Measurements from ENCODE around the gene ACAP3. TPM values are rescaled to one million over a fixed set of nuclear protein-coding genes. Genes with fewer than 3 reads are reported as not detected.

ACAP3 gene
- total and polyA plus RNA-seq, 4 donors: 2.7 to 24.8 (median 15.0) TPM

DNA sequence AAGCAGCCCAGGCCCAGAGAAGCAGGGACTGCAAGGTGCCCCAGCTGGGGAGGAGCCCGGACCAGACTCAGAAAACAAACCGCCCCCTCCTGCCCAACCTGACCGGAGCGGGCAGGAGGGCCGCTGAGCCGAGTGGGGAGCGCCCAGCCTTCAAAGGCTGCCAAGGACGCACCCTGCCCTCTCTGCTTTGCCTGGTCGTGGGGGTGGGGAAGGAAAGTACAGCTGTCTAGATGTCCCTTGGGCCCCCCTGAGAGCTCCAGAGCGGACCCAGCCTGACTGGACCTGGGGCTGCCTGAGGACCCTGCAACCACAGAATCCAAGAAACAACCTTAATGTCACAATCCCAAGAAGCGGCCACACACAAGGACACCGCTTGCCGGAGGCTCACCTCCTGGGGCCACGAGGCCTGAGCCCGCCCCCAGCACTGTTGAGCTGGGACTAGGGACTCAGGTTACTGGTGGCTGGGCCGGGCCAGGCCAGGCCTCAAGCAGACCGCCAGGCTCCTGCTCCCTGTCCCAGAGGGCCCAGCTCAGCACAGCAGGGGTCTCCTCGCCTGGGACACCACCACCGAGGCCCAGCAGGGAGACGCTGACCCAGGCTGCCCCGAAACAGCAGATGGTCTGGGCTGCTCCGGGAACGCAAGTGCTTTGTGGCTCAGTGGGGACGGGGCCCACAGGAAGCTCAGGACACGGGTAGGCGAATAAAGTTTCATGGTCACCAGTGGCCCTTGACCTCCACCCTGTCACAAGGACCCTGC, 40.1 kb upstream of the ACAP3 start (continued):
- TF ChIP-seq, protein P1, sequence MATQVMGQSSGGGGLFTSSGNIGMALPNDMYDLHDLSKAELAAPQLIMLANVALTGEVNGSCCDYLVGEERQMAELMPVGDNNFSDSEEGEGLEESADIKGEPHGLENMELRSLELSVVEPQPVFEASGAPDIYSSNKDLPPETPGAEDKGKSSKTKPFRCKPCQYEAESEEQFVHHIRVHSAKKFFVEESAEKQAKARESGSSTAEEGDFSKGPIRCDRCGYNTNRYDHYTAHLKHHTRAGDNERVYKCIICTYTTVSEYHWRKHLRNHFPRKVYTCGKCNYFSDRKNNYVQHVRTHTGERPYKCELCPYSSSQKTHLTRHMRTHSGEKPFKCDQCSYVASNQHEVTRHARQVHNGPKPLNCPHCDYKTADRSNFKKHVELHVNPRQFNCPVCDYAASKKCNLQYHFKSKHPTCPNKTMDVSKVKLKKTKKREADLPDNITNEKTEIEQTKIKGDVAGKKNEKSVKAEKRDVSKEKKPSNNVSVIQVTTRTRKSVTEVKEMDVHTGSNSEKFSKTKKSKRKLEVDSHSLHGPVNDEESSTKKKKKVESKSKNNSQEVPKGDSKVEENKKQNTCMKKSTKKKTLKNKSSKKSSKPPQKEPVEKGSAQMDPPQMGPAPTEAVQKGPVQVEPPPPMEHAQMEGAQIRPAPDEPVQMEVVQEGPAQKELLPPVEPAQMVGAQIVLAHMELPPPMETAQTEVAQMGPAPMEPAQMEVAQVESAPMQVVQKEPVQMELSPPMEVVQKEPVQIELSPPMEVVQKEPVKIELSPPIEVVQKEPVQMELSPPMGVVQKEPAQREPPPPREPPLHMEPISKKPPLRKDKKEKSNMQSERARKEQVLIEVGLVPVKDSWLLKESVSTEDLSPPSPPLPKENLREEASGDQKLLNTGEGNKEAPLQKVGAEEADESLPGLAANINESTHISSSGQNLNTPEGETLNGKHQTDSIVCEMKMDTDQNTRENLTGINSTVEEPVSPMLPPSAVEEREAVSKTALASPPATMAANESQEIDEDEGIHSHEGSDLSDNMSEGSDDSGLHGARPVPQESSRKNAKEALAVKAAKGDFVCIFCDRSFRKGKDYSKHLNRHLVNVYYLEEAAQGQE (IDR thresholded peaks at IDR 0.05): no peak
- TF ChIP-seq, protein P2, sequence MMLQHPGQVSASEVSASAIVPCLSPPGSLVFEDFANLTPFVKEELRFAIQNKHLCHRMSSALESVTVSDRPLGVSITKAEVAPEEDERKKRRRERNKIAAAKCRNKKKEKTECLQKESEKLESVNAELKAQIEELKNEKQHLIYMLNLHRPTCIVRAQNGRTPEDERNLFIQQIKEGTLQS (IDR thresholded peaks at IDR 0.05): no peak
- no peak for TF ChIP-seq FOXA1 (IDR thresholded peaks at IDR 0.05)

DNA sequence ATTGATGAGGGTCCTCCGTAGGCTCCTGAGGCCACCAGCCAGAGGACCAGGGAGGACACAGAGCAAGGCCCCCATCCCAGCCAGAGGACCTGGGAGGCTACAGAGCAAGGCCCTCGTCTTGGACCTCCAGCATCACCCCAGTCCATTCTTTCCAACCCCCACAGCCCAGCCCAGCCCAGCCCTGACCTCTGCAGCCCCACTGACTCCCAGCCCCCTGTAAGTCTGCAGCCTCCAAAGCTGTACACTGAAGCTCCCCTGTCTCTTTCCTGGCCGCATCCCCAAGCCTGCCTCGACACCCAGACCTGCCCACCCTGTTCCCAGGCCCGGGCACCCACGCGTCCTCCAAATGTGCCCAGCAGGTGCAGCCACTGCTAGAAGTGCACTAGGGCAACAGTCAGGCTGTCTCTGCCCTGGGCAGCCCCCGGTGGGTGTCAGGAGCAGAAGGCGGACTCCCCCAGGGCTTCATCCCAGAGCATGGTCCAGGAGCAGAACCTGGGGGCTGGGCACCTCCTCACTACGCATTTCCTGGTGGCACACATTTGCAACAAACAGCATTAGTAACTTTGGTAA, 39.4 kb upstream of the ACAP3 start:
- H3K9me3 ChIP-seq (ENCODE audit: control insufficient read depth in 4 of 4, low read length in 3 of 4): no peaks in the 10 kb centered on the region
- TF ChIP-seq TAF1 (conservative IDR thresholded peaks at IDR 0.05) (no peak), RAD21 (IDR thresholded peaks at IDR 0.05) (no peak)
- TF ChIP-seq, protein P2 (IDR thresholded peaks at IDR 0.05): no peak
- H3K9ac ChIP-seq (ENCODE audit: low read depth in 1 of 2, low read length in 2 of 2): peak overlapping the region in 1 of 2 donors; percentile 28
- H3K36me3 ChIP-seq (ENCODE audit: control insufficient read depth in 4 of 4, insufficient read depth in 3 of 4, low read depth in 1 of 4, low read length in 3 of 4): no peaks in the 10 kb centered on the region
- peak overlapping the region in 2 of 3 donors; percentile 39 to 94 for H3K4me3 ChIP-seq (ENCODE audit: low read depth in 1 of 3, low read length in 3 of 3)
- peak overlapping the region; percentile 47 to 64 for H3K27ac ChIP-seq (ENCODE audit: low read depth in 1 of 2, low read length in 2 of 2)
- 70% methylated on average over 10 of the region's 10 CpGs for WGBS
- H3K27me3 ChIP-seq (ENCODE audit: control insufficient read depth in 4 of 4, insufficient read depth in 4 of 4, low read length in 3 of 4): no peaks in the 10 kb centered on the region
- DNase-seq (ENCODE audit: low spot score): no peak
- H3K4me1 ChIP-seq (ENCODE audit: control insufficient read depth in 4 of 4, insufficient read depth in 4 of 4, low read length in 3 of 4): peaks cover 34 to 64% (median 53%) of the 10 kb centered on the region in 4 donors

DNA sequence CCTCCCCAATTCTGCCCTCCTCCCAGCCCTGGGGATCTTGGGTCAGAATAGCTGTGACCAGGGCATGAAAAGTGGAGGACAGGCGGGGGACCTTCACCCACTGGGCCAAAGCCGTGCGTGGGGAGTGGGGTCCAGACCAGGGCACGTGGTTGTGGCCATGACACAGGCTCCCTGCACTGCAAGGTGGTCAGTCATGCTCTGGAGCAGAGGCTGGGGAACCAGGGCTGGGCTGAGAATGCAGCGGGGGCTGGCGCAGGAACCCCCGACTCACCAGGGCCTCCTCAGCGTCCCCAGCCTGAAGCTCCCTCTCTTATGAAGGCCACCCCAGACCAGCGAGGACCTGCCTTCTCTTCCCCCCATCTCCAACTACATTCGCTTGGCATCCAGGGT, 38.8 kb upstream of the ACAP3 start:
- Histone ChIP-seq H3K4me3 (ENCODE audit: low read depth in 1 of 3, low read length in 3 of 3) (peak overlapping the region in 1 of 3 donors; percentile 2), H3K36me3 (ENCODE audit: control insufficient read depth in 4 of 4, insufficient read depth in 3 of 4, low read depth in 1 of 4, low read length in 3 of 4) (peaks cover 0 to 1% (median 0%) of the 10 kb centered on the region in 4 donors), H3K9ac (ENCODE audit: low read depth in 1 of 2, low read length in 2 of 2) (peak overlapping the region in 1 of 2 donors; percentile 56), H3K27me3 (ENCODE audit: control insufficient read depth in 4 of 4, insufficient read depth in 4 of 4, low read length in 3 of 4) (no peaks in the 10 kb centered on the region), H3K9me3 (ENCODE audit: control insufficient read depth in 4 of 4, low read length in 3 of 4) (no peaks in the 10 kb centered on the region), H3K4me1 (ENCODE audit: control insufficient read depth in 4 of 4, insufficient read depth in 4 of 4, low read length in 3 of 4) (peaks cover 34 to 59% (median 53%) of the 10 kb centered on the region in 4 donors), H3K27ac (ENCODE audit: low read depth in 1 of 2, low read length in 2 of 2) (peak overlapping the region in 1 of 2 donors; percentile 23)
- WGBS: 88% methylated on average over 10 of the region's 10 CpGs
- TF ChIP-seq YY1 (IDR thresholded peaks at IDR 0.05) (no peak), NR2F2 (IDR thresholded peaks at IDR 0.05) (no peak), RAD21 (IDR thresholded peaks at IDR 0.05) (no peak), JUND (IDR thresholded peaks at IDR 0.05) (no peak), RXRA (IDR thresholded peaks at IDR 0.05) (no peak), HNF4G (IDR thresholded peaks at IDR 0.05) (no peak), FOXA1 (IDR thresholded peaks at IDR 0.05) (no peak), CTCF (IDR thresholded peaks at IDR 0.05; ENCODE audit: low read depth, low read length, missing input control) (no peak), GABPA (IDR thresholded peaks at IDR 0.05 in 1 of 2, conservative IDR thresholded peaks at IDR 0.05 in 1 of 2) (no peak), EGR1 (IDR thresholded peaks at IDR 0.05; ENCODE audit: low read depth in 2 of 2) (no peak)
- TF ChIP-seq, protein P1 (IDR thresholded peaks at IDR 0.05): no peak
- TF ChIP-seq, protein P3, sequence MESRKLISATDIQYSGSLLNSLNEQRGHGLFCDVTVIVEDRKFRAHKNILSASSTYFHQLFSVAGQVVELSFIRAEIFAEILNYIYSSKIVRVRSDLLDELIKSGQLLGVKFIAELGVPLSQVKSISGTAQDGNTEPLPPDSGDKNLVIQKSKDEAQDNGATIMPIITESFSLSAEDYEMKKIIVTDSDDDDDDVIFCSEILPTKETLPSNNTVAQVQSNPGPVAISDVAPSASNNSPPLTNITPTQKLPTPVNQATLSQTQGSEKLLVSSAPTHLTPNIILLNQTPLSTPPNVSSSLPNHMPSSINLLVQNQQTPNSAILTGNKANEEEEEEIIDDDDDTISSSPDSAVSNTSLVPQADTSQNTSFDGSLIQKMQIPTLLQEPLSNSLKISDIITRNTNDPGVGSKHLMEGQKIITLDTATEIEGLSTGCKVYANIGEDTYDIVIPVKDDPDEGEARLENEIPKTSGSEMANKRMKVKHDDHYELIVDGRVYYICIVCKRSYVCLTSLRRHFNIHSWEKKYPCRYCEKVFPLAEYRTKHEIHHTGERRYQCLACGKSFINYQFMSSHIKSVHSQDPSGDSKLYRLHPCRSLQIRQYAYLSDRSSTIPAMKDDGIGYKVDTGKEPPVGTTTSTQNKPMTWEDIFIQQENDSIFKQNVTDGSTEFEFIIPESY (IDR thresholded peaks at IDR 0.05): no peak
- TF ChIP-seq, protein P2 (IDR thresholded peaks at IDR 0.05): no peak
- no peak for DNase-seq (ENCODE audit: low spot score)

Data from liver (tissue), 9 donors.